NCI-H748 treated with DMSO at 0.1 percent for 48 hours (cell line): ENCODE measurements around the gene RASL10A.

ENCODE experiments used
- DNase-seq: peaks from one replicate; lab custom pipeline; 2025; lab: John Stamatoyannopoulos, UW

Gene RASL10A

GRCh38 chr22:29305836-29306174 is 9.7 kb downstream of the RASL10A start:
- DNase-seq = no peak

- DNase-seq = no peak
Observed at GRCh38 chr22:29302681-29303465, 12.6 kb downstream of the RASL10A start.

DNA sequence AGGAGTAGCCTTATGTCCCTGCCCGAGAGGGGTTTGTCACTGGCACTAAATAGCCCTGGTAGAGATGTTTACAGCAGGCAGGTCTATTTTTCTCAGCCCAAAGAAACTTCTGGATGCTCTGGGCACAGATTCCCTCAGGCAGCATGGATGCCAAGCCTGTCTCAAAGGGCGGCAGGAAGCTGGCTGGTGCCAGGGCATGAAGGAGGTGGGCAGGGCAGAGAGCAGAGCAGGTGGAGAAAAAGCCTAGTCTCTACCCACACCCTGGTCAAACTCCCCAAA is 13.2 kb downstream of the RASL10A start:
- DNase-seq = no peak

- DNase-seq = no peak
Observed at GRCh38 chr22:29301716-29302401, 13.6 kb downstream of the RASL10A start.

GRCh38 chr22:29300807-29301601 is 14.5 kb downstream of the RASL10A start:
- no peak for DNase-seq

DNA sequence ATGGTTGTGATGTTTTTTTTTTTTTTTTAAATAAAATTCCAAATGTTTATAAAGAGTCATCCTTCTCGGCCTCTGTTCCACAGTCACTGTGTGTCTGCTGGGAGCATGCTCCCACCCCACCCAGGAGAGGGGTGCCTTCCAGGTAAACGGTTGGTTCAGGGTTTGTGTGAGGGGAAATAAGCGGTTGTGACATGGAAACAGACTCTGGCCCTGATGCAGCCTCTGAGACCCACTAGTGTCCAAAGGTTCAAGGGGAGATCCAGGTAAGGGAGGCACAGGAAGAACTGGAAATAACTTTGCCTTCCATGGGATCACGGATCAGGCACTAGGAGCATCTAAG is 15.1 kb downstream of the RASL10A start:
- no peak for DNase-seq

DNA sequence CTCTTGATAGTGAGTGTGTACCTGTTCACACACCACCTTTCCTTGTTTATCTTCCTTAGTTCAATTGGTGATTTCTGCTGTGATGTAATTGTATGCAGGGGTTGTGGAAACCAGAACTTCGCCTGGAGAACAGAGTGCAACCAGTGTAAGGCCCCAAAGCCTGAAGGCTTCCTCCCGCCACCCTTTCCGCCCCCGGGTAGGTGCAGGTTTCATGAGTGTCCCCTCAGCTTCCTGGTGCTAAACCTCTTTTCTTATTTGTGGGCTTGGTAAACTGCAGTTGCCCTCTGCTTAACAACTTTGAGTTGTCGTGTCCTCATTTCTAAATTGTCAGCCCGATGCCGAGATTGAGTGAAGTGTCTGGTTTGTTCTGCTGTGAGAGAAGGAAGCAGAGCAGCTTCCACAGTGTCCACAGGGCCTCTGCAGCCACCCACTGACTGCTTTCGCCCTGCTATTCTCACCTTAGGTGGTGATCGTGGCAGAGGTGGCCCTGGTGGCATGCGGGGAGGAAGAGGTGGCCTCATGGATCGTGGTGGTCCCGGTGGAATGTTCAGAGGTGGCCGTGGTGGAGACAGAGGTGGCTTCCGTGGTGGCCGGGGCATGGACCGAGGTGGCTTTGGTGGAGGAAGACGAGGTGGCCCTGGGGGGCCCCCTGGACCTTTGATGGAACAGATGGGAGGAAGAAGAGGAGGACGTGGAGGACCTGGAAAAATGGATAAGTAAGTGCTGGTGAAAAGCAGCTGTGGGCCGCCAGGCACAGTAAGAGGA is 16.2 kb downstream of the RASL10A start:
- no peak for DNase-seq

DNA sequence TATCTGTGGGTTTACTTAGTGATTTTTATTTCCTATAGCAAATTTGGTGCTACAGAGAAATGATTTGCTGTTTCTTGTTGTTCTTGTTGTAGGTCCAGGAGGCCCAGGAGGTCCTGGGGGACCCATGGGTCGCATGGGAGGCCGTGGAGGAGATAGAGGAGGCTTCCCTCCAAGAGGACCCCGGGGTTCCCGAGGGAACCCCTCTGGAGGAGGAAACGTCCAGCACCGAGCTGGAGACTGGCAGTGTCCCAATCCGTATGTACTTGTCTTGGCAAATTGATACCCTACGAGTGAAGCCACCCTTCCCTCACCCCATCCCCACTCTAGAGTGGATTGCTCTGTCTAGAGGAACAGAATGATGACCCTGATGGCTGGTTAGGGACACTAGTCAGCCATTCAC is 16.9 kb downstream of the RASL10A start:
- no peak for DNase-seq

DNA sequence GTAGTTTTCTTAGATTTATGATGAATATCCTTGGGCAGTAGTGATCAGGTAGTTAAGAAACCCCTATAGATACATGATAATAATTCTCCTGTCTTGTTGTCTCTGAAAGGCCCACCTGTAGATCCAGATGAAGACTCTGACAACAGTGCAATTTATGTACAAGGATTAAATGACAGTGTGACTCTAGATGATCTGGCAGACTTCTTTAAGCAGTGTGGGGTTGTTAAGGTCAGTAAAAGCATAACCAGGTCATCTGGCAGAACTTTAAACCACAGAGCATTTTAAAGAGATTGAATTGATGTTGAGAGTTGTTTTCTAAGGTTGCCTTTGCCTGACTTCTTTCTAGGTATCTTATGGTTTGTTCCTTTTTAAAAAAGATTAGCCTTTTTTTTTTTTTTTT is 23.1 kb downstream of the RASL10A start:
- no peak for DNase-seq

GRCh38 chr22:29291215-29291614 is 24.3 kb downstream of the RASL10A start:
- DNase-seq = no peak

- DNase-seq = no peak
Observed at GRCh38 chr22:29290061-29290460, 25.4 kb downstream of the RASL10A start.

DNA sequence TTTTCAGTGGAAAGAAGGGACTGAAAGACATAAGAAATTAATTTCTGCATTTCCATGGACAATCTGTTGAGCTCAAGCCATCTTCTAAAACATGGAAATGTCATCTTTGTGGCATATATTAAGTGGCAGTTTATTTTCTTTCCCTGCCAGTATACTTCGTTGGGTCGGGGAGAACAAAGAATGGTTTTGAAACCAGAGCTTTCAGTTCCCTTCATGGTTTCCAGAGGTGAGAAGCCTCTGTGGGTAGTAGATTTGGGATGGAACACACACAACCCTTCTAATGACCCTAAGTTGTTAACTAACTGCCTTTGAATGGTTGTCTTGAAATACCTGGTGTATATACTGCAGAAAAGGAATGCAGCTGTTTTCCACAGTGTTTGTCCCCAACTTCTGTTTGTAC is 26.7 kb downstream of the RASL10A start:
- DNase-seq = no peak

GRCh38 chr22:29284196-29284595 is 31.3 kb downstream of the RASL10A start:
- no peak for DNase-seq

DNA sequence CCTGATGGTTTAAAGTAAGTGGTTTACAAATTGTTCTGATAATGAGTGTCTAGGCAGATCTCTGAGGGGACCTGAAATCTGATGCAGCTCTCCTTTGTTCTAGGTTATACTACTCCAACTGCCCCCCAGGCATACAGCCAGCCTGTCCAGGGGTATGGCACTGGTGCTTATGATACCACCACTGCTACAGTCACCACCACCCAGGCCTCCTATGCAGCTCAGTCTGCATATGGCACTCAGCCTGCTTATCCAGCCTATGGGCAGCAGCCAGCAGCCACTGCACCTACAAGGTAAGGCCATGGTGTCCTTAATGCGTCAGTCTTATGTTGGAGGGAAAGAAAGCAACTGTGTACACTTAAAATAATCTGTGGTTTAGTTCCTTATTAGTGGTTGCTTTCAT is 37.6 kb downstream of the RASL10A start:
- no peak for DNase-seq

DNA sequence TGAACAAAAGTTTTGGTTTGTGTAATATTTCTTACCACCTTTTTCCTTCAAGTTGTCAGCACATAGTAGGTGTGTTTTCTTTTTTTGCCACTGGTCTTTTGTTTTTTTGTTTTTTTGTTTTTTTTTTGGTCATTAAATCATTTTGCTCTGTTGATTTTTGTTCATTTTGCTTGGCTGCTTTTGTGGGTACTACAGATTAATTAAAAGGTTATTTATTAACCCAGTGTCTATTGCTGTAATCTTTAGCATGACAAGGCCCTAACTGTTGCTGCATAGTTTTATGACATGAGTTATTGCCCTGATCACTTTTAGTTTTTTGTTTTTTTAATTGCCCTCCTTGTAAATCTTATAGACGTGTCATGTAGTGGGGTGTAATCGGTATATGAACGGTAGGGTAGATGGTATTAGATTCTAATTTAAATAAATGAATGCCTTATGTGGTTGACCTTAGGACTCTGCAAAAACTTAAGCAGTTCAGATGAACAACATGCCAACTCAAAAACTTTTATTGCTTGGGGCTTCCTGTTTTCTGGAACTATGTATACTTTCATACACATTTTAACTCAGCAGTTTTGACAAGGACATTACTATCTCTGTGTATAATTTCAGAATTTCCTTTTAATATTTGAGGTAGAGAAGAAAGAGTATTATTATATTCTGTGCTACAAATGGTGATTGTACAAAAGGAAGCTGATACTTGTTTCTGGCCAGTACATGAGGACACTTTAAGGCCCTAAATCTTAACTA is 39.5 kb downstream of the RASL10A start:
- DNase-seq = no peak

DNA sequence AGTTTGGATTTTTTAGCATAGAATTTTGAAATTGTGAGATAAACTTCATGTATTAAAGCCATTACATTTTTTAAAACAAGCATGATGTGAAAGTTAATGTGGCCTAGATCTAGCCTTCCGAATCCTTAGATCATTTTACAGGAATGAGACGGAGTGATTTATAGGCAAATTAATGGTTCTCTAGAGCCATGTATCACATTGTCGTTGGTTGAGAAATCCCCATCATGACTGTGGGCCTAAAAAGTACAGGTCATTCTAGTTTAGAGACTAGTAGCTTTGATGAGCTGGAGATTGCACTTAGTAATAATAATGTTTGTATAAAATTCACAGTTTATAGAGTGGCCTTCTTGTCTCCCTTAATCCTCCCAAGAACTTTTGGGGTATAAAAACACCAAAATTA is 40.3 kb downstream of the RASL10A start:
- no peak for DNase-seq

DNA sequence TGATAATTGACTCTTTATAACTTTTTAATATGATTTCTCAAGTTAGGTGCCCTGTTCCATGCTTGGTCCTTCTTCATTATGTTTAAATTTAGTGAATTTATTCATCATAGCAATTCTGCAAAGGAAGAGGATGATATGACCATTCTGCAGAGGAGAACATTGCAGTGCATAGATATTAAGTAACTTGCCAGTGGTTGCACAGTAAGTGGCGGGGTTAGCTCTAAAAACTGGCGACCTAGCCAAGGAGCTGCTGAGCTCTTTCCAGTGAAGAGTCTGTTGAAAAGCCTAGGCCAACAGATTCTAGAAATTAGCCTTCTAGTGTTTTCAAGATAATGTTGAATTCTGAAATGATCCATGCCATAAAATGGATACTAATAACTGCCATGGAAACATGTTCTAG is 42.9 kb downstream of the RASL10A start:
- DNase-seq = no peak

GRCh38 chr22:29270475-29271271 is 44.8 kb downstream of the RASL10A start:
- DNase-seq = no peak

GRCh38 chr22:29269731-29270474 is 45.6 kb downstream of the RASL10A start:
- no peak for DNase-seq

DNA sequence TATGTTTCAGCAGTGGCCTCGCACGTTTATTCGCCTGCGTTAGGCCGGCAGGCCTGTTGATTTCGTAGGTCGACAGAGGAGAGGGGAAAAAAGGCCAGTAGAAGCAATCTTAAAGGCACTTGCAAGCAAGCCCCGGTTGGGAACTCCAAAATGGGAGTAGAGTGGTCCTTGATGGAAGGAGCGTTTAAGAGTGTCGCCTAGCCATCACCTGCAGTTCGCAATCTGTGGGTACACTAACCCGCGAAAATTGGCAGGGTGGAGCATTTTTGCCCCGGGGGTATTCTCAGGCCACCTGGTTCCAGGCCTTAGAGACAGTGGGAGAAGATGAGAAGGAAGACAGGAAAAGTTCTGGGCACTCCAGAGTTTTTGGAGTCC is 46.3 kb downstream of the RASL10A start:
- DNase-seq = no peak
